Measurements from ENCODE around the gene TRIO.

TRIO gene

DNA sequence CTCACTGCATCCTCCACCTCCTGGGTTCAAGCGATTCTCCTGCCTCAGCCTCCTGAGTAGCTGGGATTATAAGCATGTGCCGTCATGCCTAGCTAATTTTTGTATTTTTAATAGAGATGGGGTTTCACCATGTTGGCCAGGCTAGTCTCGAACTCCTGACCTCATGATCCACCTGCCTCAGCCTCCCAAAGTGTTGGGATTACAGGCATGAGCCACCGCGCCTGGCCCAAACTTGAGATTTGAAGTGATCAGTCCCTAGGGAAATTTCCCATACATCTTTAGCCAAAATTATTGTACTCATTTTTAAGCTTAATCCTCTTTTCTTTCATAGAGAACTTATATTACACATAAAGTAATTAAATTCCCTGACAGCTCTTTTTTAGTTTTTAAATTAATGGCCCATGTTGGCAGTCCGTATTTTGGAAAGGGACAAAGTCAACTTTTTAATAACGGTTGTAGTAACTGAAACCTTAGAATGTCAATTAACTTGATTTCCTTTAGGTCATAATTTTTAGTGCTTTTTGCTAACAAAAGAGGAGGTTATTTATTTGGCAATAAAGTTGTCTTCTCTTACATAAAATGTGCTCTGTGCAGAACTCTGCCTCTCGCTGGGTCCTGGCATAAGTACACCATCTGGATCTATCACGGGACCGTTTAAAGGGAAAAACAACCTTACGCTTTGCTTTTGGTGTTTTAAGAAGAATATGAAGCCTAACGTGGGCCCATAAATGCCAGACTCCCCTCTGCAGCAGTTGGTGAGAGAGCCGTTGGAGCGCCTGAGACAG is 296.1 kb downstream of the TRIO start:
- Histone ChIP-seq H3K4me2 (ENCODE audit: low read length) (no peak overlapping the region), H4K20me1 (ENCODE audit: control insufficient read depth, insufficient read depth, low read depth, low read length) (no peaks in the 10 kb centered on the region), H3K4me3 (ENCODE audit: low read length) (no peak overlapping the region), H3K27ac (ENCODE audit: low read depth, low read length) (no peak overlapping the region), H3K9me2 (replicated peaks; ENCODE audit: control insufficient read depth, low read length) (no peaks in the 10 kb centered on the region), H3K79me2 (ENCODE audit: control insufficient read depth, low read length) (no peaks in the 10 kb centered on the region), H3F3A (ENCODE audit: control insufficient read depth, insufficient read depth) (no peaks in the 10 kb centered on the region), H3K36me3 (ENCODE audit: control insufficient read depth, low read length) (no peaks in the 10 kb centered on the region), H3K9me3 (ENCODE audit: control insufficient read depth, insufficient read depth, low read length) (no peaks in the 10 kb centered on the region), H3K27me3 (ENCODE audit: control insufficient read depth, low read length) (no peaks in the 10 kb centered on the region), H3K4me1 (ENCODE audit: control insufficient read depth, low read length) (no peaks in the 10 kb centered on the region)
- TF ChIP-seq EZH2phosphoT487 (IDR thresholded peaks at IDR 0.05; ENCODE audit: borderline replicate concordance, low read length), result no peak
- TF ChIP-seq, protein P1, sequence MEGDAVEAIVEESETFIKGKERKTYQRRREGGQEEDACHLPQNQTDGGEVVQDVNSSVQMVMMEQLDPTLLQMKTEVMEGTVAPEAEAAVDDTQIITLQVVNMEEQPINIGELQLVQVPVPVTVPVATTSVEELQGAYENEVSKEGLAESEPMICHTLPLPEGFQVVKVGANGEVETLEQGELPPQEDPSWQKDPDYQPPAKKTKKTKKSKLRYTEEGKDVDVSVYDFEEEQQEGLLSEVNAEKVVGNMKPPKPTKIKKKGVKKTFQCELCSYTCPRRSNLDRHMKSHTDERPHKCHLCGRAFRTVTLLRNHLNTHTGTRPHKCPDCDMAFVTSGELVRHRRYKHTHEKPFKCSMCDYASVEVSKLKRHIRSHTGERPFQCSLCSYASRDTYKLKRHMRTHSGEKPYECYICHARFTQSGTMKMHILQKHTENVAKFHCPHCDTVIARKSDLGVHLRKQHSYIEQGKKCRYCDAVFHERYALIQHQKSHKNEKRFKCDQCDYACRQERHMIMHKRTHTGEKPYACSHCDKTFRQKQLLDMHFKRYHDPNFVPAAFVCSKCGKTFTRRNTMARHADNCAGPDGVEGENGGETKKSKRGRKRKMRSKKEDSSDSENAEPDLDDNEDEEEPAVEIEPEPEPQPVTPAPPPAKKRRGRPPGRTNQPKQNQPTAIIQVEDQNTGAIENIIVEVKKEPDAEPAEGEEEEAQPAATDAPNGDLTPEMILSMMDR (IDR thresholded peaks at IDR 0.05; ENCODE audit: low read depth, low read length, poor library complexity, severe bottlenecking), result no peak

DNA sequence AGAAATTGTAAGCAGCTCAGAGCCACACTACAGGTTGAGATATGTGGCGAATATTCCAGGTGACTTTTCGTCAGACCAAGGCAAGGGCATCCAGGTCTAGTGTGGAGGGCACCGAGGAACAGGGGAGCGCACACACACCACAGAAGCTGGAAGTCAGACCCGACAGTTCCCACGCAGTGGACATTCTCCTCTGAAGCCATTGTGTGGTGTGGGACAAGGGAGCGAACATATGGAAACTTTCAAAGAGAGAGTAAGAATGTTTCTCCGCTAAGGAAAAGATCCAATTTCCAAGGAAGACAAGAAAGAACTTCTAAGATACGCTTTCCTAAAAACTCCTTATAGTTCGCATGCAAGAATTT is 297.1 kb downstream of the TRIO start:
- no peaks in the 10 kb centered on the region for H3K9me3 ChIP-seq (ENCODE audit: control insufficient read depth, insufficient read depth, low read length)
- H3K4me3 ChIP-seq (ENCODE audit: low read length), result no peak overlapping the region
- H3K27ac ChIP-seq (ENCODE audit: low read depth, low read length), result no peak overlapping the region
- no peaks in the 10 kb centered on the region for H4K20me1 ChIP-seq (ENCODE audit: control insufficient read depth, insufficient read depth, low read depth, low read length)
- no peaks in the 10 kb centered on the region for H3K27me3 ChIP-seq (ENCODE audit: control insufficient read depth, low read length)
- no peaks in the 10 kb centered on the region for H3K36me3 ChIP-seq (ENCODE audit: control insufficient read depth, low read length)
- no peaks in the 10 kb centered on the region for H3K9me2 ChIP-seq (replicated peaks; ENCODE audit: control insufficient read depth, low read length)
- H3K4me2 ChIP-seq (ENCODE audit: low read length), result no peak overlapping the region
- no peaks in the 10 kb centered on the region for H3K4me1 ChIP-seq (ENCODE audit: control insufficient read depth, low read length)
- no peaks in the 10 kb centered on the region for H3F3A ChIP-seq (ENCODE audit: control insufficient read depth, insufficient read depth)
- no peaks in the 10 kb centered on the region for H3K79me2 ChIP-seq (ENCODE audit: control insufficient read depth, low read length)
- TF ChIP-seq EZH2phosphoT487 (IDR thresholded peaks at IDR 0.05; ENCODE audit: borderline replicate concordance, low read length), result no peak
- TF ChIP-seq, protein P1 (IDR thresholded peaks at IDR 0.05; ENCODE audit: low read depth, low read length, poor library complexity, severe bottlenecking), result no peak

DNA sequence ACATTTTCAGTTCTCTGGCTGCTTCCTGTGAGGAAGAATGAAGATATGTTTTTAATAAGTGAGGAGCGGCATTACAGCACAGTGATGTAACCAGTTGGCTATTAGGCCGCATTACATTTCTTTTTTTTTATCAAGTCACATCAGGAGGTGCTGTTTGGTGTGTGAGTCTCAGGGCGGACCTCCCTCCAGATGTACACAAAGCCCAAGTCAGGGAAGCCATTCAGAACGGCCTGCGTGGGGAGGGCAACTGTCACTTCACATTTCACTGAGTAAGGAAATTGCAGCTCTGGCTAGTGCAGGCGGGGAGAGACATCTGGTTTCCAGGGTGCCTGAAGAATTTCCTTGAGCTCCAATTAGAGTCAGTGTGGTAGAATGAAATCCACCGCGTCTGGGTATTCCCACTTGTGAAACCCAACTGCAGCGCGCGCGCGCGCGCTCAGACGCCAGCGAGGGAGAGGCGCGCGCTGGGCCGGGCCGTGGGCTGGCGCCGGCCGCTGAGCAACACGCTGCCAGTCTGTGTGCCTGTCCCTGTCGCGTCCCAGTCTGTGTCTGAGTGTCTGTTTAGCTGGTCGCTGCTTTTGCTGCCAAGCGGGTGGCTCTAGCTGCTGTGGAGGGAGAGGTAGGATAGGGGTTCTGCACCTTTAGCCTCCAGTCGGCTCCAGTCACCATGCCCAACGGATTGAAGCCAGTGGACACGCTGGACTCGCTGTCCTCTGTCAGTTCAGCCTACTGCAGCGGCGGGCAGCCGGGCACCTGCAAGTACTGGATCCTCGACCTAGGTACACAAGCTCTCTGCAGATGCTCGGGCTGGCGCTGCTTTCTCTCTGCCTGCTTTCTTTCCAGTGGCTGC is 297.7 kb downstream of the TRIO start:
- H3K27ac ChIP-seq (ENCODE audit: low read depth, low read length), result no peak overlapping the region
- H3K9me2 ChIP-seq (replicated peaks; ENCODE audit: control insufficient read depth, low read length), result no peaks in the 10 kb centered on the region
- no peaks in the 10 kb centered on the region for H3F3A ChIP-seq (ENCODE audit: control insufficient read depth, insufficient read depth)
- H3K36me3 ChIP-seq (ENCODE audit: control insufficient read depth, low read length), result no peaks in the 10 kb centered on the region
- no peak overlapping the region for H3K4me3 ChIP-seq (ENCODE audit: low read length)
- H3K27me3 ChIP-seq (ENCODE audit: control insufficient read depth, low read length), result no peaks in the 10 kb centered on the region
- H3K4me1 ChIP-seq (ENCODE audit: control insufficient read depth, low read length), result no peaks in the 10 kb centered on the region
- H4K20me1 ChIP-seq (ENCODE audit: control insufficient read depth, insufficient read depth, low read depth, low read length), result no peaks in the 10 kb centered on the region
- no peaks in the 10 kb centered on the region for H3K79me2 ChIP-seq (ENCODE audit: control insufficient read depth, low read length)
- TF ChIP-seq EZH2phosphoT487 (IDR thresholded peaks at IDR 0.05; ENCODE audit: borderline replicate concordance, low read length), result no peak
- TF ChIP-seq, protein P1 (IDR thresholded peaks at IDR 0.05; ENCODE audit: low read depth, low read length, poor library complexity, severe bottlenecking), result no peak
- H3K9me3 ChIP-seq (ENCODE audit: control insufficient read depth, insufficient read depth, low read length), result no peaks in the 10 kb centered on the region
- H3K4me2 ChIP-seq (ENCODE audit: low read length), result no peak overlapping the region
